Spleen (tissue), 11 donors: Measurements from ENCODE around the gene L1CAM. TPM values are rescaled to one million over a fixed set of nuclear protein-coding genes. Genes with fewer than 3 reads are reported as not detected.
A peak's percentile ranks its signal among the peaks of the same experiment; 100 is the strongest.

ENCODE experiments used
- DNase-seq: peaks from one replicate; pipeline ENCODE4 v3.0.0-alpha.2; 2020
- H3K27ac ChIP-seq, 8 donors: fragments of 200-600 bp; sonication (generic) in 7 of 8; 1 replicate in 4 of 8; 2 replicates in 4 of 8; pipeline versions ENCODE4 v1.5.0 to v1.8.0; 2016 to 2021; ENCODE audit warnings: inconsistent platforms in 4 of 8, mild to moderate bottlenecking in 4 of 8, moderate library complexity in 1 of 8
- H3K27me3 ChIP-seq, 7 donors: fragments of 200-600 bp; sonication (generic) in 6 of 7; replicated peaks in 1 of 7; 1 replicate in 4 of 7; 2 replicates in 3 of 7; pipeline versions ENCODE4 v1.5.0 to v1.8.0; 2016 to 2021; ENCODE audit warnings: inconsistent platforms in 3 of 7, mild to moderate bottlenecking in 1 of 7
- H3K36me3 ChIP-seq, 6 donors: fragments of 200-600 bp; sonication (generic) in 5 of 6; 1 replicate in 4 of 6; 2 replicates in 2 of 6; pipeline versions ENCODE4 v1.5.0 to v1.8.0; 2016 to 2021; ENCODE audit warnings: inconsistent platforms in 2 of 6
- H3K4me1 ChIP-seq, 6 donors: fragments of 200-600 bp; sonication (generic) in 5 of 6; 1 replicate in 3 of 6; 2 replicates in 3 of 6; pipeline versions ENCODE4 v1.5.0 to v1.8.0; 2016 to 2021; ENCODE audit warnings: inconsistent platforms in 3 of 6
- H3K4me3 ChIP-seq, 8 donors: fragments of 200-600 bp; sonication (generic) in 7 of 8; 1 replicate in 4 of 8; 2 replicates in 4 of 8; pipeline versions ENCODE4 v1.5.0 to v1.8.0; 2016 to 2021; ENCODE audit warnings: inconsistent platforms in 4 of 8, mild to moderate bottlenecking in 4 of 8, moderate library complexity in 2 of 8
- H3K9me3 ChIP-seq, 8 donors: fragments of 200-600 bp; sonication (generic) in 7 of 8; 1 replicate in 4 of 8; 2 replicates in 4 of 8; pipeline versions ENCODE4 v1.5.0 to v1.8.0; 2016 to 2021; ENCODE audit warnings: inconsistent platforms in 4 of 8
- POLR2A ChIP-seq, 3 donors: fragments of 450-650 bp; IDR thresholded peaks; one replicate each; pipeline ENCODE4 v1.5.1; 2017; ENCODE audit warnings: antibody characterized with exemption in 3 of 3, mild to moderate bottlenecking in 1 of 3
- POLR2AphosphoS5 ChIP-seq, 3 donors: sonication (generic); formaldehyde crosslinking; IDR thresholded peaks; one replicate each; pipeline ENCODE4 v1.5.1; 2017; ENCODE audit warnings: antibody characterized with exemption in 3 of 3
- WGBS, 5 donors: extraction: QIAGEN DNeasy Blood & Tissue Kit in 3 of 5; methylation state at CpG; one replicate each; pipeline versions ENCODE4 v1.1.5 to v1.1.7; 2013 to 2018; 5-methylcytosine and 5-hydroxymethylcytosine counted together
- intact Hi-C: fragments of 100-400 bp; cut with DNase I; formaldehyde crosslinking; loops from one replicate; pipeline ENCODE4 v1.15.0; 2023; ENCODE audit warnings: low total_unique reads
- polyA plus RNA-seq, 3 donors: library from polyadenylated mRNA; stranded (reverse); fragments of 200-250 nt; gene quantifications; one replicate each; pipeline ENCODE4 v1.2.1, GENCODE V29; 2013
- total RNA-seq, 7 donors: library from RNA; depleted of rRNA in 3 of 7; stranded (reverse); fragments of >200 nt in 3 of 7; fragmentation: NEBNext Ultra II Directional in 4 of 7; extraction: Animal tissue kit (Norgen Biotek cat#: 25700) in 4 of 7; gene quantifications; one replicate each; pipeline versions ENCODE4 v1.1.0 to v1.2.1, GENCODE V29; 2016 to 2021
- TF ChIP-seq, protein P1 (sequence below), 11 experiments: fragments of 200-600 bp in 7 of 11; fragments of 450-650 bp in 4 of 11; sonication (generic) in 4 of 11; IDR thresholded peaks in 8 of 11; conservative IDR thresholded peaks in 3 of 11; 1 replicate in 7 of 11; 2 replicates in 4 of 11; pipeline versions ENCODE4 v1.4.0 to v1.8.0; 2016 to 2021; ENCODE audit warnings: antibody characterized with exemption in 11 of 11, inconsistent platforms in 4 of 11, mild to moderate bottlenecking in 1 of 11
- donor health status: healthy with polysubstance abuse.
- donor health status: DM: no; HTN: no; CAD: no; lungs with moderate emphysema.
- donor health status: DM: no; HTN: no; CAD: no.
- donor health status: Bipolar disorder and iron deficiency.
- donor health status: healthy.
- donor health status: DM: no; HTN: no; CAD: no.
- donor health status: DM: yes; HTN: yes; CAD: no.

Gene L1CAM
- total and polyA plus RNA-seq, 10 donors: 1.2 to 5.1 (median 2.7) TPM

GRCh38 chrX:153927922-153928760 lies 42.2 kb upstream of the L1CAM start:
- peaks cover 0 to 39% (median 9%) of the 10 kb centered on the region in 6 donors for H3K36me3 ChIP-seq
- TF ChIP-seq, protein P1, sequence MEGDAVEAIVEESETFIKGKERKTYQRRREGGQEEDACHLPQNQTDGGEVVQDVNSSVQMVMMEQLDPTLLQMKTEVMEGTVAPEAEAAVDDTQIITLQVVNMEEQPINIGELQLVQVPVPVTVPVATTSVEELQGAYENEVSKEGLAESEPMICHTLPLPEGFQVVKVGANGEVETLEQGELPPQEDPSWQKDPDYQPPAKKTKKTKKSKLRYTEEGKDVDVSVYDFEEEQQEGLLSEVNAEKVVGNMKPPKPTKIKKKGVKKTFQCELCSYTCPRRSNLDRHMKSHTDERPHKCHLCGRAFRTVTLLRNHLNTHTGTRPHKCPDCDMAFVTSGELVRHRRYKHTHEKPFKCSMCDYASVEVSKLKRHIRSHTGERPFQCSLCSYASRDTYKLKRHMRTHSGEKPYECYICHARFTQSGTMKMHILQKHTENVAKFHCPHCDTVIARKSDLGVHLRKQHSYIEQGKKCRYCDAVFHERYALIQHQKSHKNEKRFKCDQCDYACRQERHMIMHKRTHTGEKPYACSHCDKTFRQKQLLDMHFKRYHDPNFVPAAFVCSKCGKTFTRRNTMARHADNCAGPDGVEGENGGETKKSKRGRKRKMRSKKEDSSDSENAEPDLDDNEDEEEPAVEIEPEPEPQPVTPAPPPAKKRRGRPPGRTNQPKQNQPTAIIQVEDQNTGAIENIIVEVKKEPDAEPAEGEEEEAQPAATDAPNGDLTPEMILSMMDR (IDR thresholded peaks at IDR 0.05 in 8 of 11, conservative IDR thresholded peaks at IDR 0.05 in 3 of 11): peak in 5 of 11 experiments; percentile 12 to 40 (median 22)
- TF ChIP-seq POLR2AphosphoS5 (IDR thresholded peaks at IDR 0.05) (peak; percentile 89 to 94 (median 92)), POLR2A (IDR thresholded peaks at IDR 0.05) (peak; percentile 35 to 83 (median 35))
- peaks cover 16 to 85% (median 66%) of the 10 kb centered on the region in 6 donors for H3K4me1 ChIP-seq
- H3K4me3 ChIP-seq: peak overlapping the region; percentile 30 to 71 (median 52)
- DNase-seq: peak; percentile 99
- H3K9me3 ChIP-seq: no peaks in the 10 kb centered on the region
- H3K27ac ChIP-seq: peak overlapping the region; percentile 92 to 99 (median 97)
- intact Hi-C loops: no loop called here
- H3K27me3 ChIP-seq: peaks cover 0 to 6% (median 0%) of the 10 kb centered on the region in 7 donors
- WGBS, 5 donors: 0 to 20% (median 1%) methylated on average over 10 to 76 of the region's 76 CpGs

GRCh38 chrX:153927672-153927921 lies 41.6 kb upstream of the L1CAM start:
- intact Hi-C loops: no loop called here

DNA sequence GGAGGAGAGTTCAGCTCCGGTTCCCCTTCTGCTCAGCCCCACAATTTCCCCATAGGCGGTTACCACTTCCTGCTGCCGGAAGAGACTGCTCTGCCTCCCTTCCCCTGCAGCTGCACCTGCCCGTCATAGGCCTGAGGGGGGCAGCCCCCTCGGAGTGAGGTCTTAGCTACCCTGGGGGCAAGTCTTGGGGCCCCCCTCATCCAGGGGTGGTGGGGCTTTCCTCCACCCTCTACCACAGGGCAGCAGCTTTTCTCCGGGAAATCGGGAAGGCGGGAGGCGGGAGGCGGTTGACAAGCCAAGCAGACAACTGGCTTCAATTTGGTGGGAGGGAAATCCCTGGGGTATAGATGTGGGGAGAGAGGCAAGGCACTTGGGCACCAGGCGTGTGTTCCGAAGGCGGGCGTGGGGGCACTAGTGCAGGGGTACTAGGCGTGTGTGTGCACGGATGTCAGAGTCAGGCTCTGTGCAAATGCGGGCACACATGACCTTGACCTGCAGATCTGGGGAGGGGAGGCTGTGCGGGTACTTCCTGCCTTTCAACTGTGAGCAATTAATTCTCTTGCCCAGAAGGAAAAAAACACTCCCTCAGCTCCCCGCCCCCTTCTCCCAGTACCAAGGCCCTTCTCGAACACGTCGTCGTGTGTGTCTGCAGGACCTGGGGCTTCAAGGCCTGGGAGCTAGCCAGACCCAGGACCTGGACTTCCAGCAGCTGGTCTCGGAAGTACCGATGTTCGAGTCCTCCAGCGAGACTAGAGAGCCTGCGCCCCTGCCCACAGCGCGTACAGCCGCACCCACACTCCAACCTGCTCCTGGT lies 41.1 kb upstream of the L1CAM start:
- H3K4me1 ChIP-seq: peaks cover 19 to 88% (median 73%) of the 10 kb centered on the region in 6 donors
- H3K36me3 ChIP-seq: peaks cover 0 to 29% (median 5%) of the 10 kb centered on the region in 6 donors
- peak overlapping the region; percentile 34 to 71 (median 52) for H3K4me3 ChIP-seq
- DNase-seq: peak; percentile 96
- peaks cover 0 to 7% (median 0%) of the 10 kb centered on the region in 7 donors for H3K27me3 ChIP-seq
- intact Hi-C loops: no loop called here
- 1 to 20% (median 11%) methylated on average over 14 to 31 of the region's 31 CpGs for WGBS, 5 donors
- peak overlapping the region; percentile 92 to 99 (median 97) for H3K27ac ChIP-seq
- TF ChIP-seq POLR2A (IDR thresholded peaks at IDR 0.05) (peak in 2 of 3 donors; percentile 5 to 12), POLR2AphosphoS5 (IDR thresholded peaks at IDR 0.05) (peak; percentile 78 to 90 (median 89))
- TF ChIP-seq, protein P1 (IDR thresholded peaks at IDR 0.05 in 8 of 11, conservative IDR thresholded peaks at IDR 0.05 in 3 of 11): peak in 2 of 11 experiments; percentile 24 to 40
- no peaks in the 10 kb centered on the region for H3K9me3 ChIP-seq

More at GRCh38 chrX:153927672-153927921, 41.6 kb upstream of the L1CAM start:
- WGBS, 5 donors: 0 to 19% (median 1%) methylated on average over 1 to 8 of the region's 8 CpGs
- peak overlapping the region; percentile 30 to 71 (median 52) for H3K4me3 ChIP-seq
- no peaks in the 10 kb centered on the region for H3K9me3 ChIP-seq
- H3K27ac ChIP-seq: peak overlapping the region; percentile 92 to 99 (median 97)
- peaks cover 19 to 85% (median 68%) of the 10 kb centered on the region in 6 donors for H3K4me1 ChIP-seq
- H3K27me3 ChIP-seq: peaks cover 0 to 7% (median 0%) of the 10 kb centered on the region in 7 donors
- H3K36me3 ChIP-seq: peaks cover 0 to 34% (median 7%) of the 10 kb centered on the region in 6 donors
- DNase-seq: no peak
- no peak for TF ChIP-seq POLR2AphosphoS5 (IDR thresholded peaks at IDR 0.05)
- TF ChIP-seq, protein P1 (IDR thresholded peaks at IDR 0.05 in 8 of 11, conservative IDR thresholded peaks at IDR 0.05 in 3 of 11): no peak
- TF ChIP-seq POLR2A (IDR thresholded peaks at IDR 0.05): no peak
